Kidney (tissue), 14 donors: ENCODE measurements around the gene RAPGEF1. TPM values are rescaled to one million over a fixed set of nuclear protein-coding genes. Genes with fewer than 3 reads are reported as not detected.
"Not testable (repeated sequence)": the region's sequence is repeated elsewhere in the genome, so short reads cannot be mapped to it uniquely, and the experiment has no call there.

Experiments
- DNase-seq, 5 donors: peaks; one replicate each; pipeline ENCODE4 v3.0.0-alpha.2; 2013 to 2020
- FAIRE-seq: peaks from 2 replicates; lab custom pipeline; 2012; peaks lifted over from hg19 to GRCh38; lab: Jason Lieb, UNC
- H3K27ac ChIP-seq, 2 donors: one replicate each; pipeline ENCODE4 v1.7.0; 2013; ENCODE audit warnings: low read depth in 2 of 2, low read length in 2 of 2, inconsistent platforms in 1 of 2
- H3K27me3 ChIP-seq: one replicate; pipeline ENCODE4 v1.7.1; 2013; ENCODE audit warnings: low read length, inconsistent platforms; ENCODE audit not compliant: control insufficient read depth, insufficient read depth
- H3K36me3 ChIP-seq, 3 donors: one replicate each; pipeline versions ENCODE4 v1.7.0 to v1.7.1; 2013; ENCODE audit warnings: low read length in 3 of 3, control low read depth in 1 of 3, inconsistent platforms in 1 of 3; ENCODE audit not compliant: insufficient read depth in 3 of 3, control insufficient read depth in 2 of 3
- H3K4me1 ChIP-seq, 3 donors: one replicate each; pipeline versions ENCODE4 v1.7.0 to v1.7.1; 2013; ENCODE audit warnings: low read length in 3 of 3, inconsistent platforms in 1 of 3, low read depth in 1 of 3; ENCODE audit not compliant: control insufficient read depth in 2 of 3, insufficient read depth in 2 of 3
- H3K4me3 ChIP-seq, 3 donors: one replicate each; pipeline versions ENCODE4 v1.7.0 to v1.8.1; 2013; ENCODE audit warnings: low read length in 3 of 3, control low read depth in 1 of 3, inconsistent platforms in 1 of 3
- H3K9ac ChIP-seq, 3 donors: one replicate each; pipeline versions ENCODE4 v1.7.0 to v1.7.1; 2013; ENCODE audit warnings: low read length in 3 of 3, control low read depth in 1 of 3, inconsistent platforms in 1 of 3
- H3K9me3 ChIP-seq, 3 donors: one replicate each; pipeline versions ENCODE4 v1.7.0 to v1.7.1; 2013; ENCODE audit warnings: low read length in 3 of 3, control low read depth in 1 of 3, inconsistent platforms in 1 of 3; ENCODE audit not compliant: control insufficient read depth in 2 of 3, insufficient read depth in 1 of 3
- intact Hi-C: fragments of 100-400 bp; cut with DNase I; formaldehyde crosslinking; loops from one replicate; pipeline ENCODE4 v1.11.1; 2022
- polyA plus RNA-seq: library from polyadenylated mRNA; stranded (reverse); fragments of 350-450 nt; fragmentation: Illumina TruSeq; extraction: RNeasy Lipid Tissue Mini Kit (QIAGEN cat#74804); gene quantifications from one replicate; pipeline ENCODE4 v1.2.3, GENCODE V29; 2014; ENCODE audit warnings: low read depth, low replicate concordance; ENCODE audit not compliant: insufficient read depth
- total RNA-seq: library from RNA; stranded (reverse); fragmentation: NEBNext Ultra II Directional; extraction: Animal tissue kit (Norgen Biotek cat#: 25700); gene quantifications from one replicate; pipeline ENCODE4 v1.2.1, GENCODE V29; 2021
- TF ChIP-seq, protein P1 (sequence below): IDR thresholded peaks from 3 replicates; pipeline ENCODE4 v1.5.1; 2012; ENCODE audit warnings: mild to moderate bottlenecking, moderate library complexity, borderline replicate concordance; ENCODE audit not compliant: insufficient read depth; ENCODE audit errors: extremely low read depth
- donor health status: control.
- donor health status: control.
- donor health status: control.
- donor health status: control.
- donor health status: control.
- donor health status: DM: yes; HTN: yes; CAD: no.
- donor health status: Normal renal cell carcinoma (clear cell type).

The RAPGEF1 gene
- total and polyA plus RNA-seq, 2 donors from 2014 or later = 15.5 to 79.7 TPM

GRCh38 chr9:131755541-131756198, 15.8 kb upstream of the RAPGEF1 start:
- Histone ChIP-seq H3K27ac (no peak overlapping the region), H3K9me3 (no peaks in the 10 kb centered on the region), H3K27me3 (no peaks in the 10 kb centered on the region), H3K36me3 (no peaks in the 10 kb centered on the region), H3K9ac (no peak overlapping the region), H3K4me1 (no peaks in the 10 kb centered on the region), H3K4me3 (no peak overlapping the region)
- intact Hi-C loops = no loop called here
- TF ChIP-seq, protein P1, sequence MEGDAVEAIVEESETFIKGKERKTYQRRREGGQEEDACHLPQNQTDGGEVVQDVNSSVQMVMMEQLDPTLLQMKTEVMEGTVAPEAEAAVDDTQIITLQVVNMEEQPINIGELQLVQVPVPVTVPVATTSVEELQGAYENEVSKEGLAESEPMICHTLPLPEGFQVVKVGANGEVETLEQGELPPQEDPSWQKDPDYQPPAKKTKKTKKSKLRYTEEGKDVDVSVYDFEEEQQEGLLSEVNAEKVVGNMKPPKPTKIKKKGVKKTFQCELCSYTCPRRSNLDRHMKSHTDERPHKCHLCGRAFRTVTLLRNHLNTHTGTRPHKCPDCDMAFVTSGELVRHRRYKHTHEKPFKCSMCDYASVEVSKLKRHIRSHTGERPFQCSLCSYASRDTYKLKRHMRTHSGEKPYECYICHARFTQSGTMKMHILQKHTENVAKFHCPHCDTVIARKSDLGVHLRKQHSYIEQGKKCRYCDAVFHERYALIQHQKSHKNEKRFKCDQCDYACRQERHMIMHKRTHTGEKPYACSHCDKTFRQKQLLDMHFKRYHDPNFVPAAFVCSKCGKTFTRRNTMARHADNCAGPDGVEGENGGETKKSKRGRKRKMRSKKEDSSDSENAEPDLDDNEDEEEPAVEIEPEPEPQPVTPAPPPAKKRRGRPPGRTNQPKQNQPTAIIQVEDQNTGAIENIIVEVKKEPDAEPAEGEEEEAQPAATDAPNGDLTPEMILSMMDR = peak; percentile 68
- FAIRE-seq (no peak), DNase-seq (peak; percentile 87 to 92 (median 89))

DNA sequence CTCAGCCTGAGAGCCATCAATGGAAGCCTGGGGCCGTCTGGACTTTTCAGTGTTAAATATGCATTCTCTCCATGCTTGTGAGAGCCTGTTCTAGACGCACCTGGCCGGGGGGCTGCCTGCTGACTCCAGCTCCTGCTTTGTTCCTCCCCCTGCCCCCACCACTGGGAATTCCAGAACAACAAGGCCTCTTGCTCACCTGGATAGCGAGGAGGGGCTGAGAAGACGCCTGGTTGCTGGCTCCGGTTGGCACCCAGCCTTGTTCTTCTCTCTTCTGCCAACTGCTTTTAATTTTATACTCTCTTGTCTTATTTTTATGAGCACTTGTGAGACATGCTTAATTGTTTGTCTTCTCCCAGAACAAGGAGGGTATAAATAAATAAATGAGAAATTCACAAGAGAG, 15.0 kb upstream of the RAPGEF1 start:
- TF ChIP-seq, protein P1 = no peak
- intact Hi-C loops = no loop called here
- H3K4me1 ChIP-seq = no peaks in the 10 kb centered on the region
- no peaks in the 10 kb centered on the region for H3K36me3 ChIP-seq
- no peaks in the 10 kb centered on the region for H3K9me3 ChIP-seq
- H3K27ac ChIP-seq = no peak overlapping the region
- no peak overlapping the region for H3K9ac ChIP-seq
- no peak overlapping the region for H3K4me3 ChIP-seq
- H3K27me3 ChIP-seq = no peaks in the 10 kb centered on the region
- peak in 2 of 5 donors; percentile 29 for DNase-seq
- no peak for FAIRE-seq

DNA sequence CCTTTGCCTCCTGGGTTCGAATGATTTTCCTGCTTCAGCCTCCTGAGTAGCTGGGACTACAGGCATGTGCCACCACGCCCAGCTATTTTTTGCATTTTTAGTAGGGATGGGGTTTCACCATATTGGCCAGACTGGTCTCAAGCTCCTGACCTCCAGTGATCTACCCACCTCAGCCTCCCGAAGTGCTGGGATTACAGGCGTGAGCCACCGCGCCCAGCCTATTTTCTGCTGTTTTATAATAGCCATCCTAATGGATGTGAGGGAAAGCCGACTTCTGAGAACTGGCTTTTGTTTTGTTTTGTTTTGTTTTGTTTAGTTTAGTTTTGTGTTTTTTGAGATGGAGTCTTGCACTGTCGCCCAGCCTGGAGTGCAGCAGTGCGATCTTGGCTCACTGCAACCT, 13.9 kb upstream of the RAPGEF1 start:
- DNase-seq, FAIRE-seq, H3K4me3 ChIP-seq, H3K36me3 ChIP-seq, H3K9ac ChIP-seq, H3K9me3 ChIP-seq, H3K4me1 ChIP-seq, H3K27me3 ChIP-seq, H3K27ac ChIP-seq, intact Hi-C loops: not testable (repeated sequence)

GRCh38 chr9:131752231-131752884, 12.5 kb upstream of the RAPGEF1 start:
- H3K9ac ChIP-seq = no peak overlapping the region
- FAIRE-seq = no peak
- no peaks in the 10 kb centered on the region for H3K27me3 ChIP-seq
- no peaks in the 10 kb centered on the region for H3K4me1 ChIP-seq
- H3K27ac ChIP-seq = no peak overlapping the region
- H3K36me3 ChIP-seq = no peaks in the 10 kb centered on the region
- H3K4me3 ChIP-seq = no peak overlapping the region
- TF ChIP-seq, protein P1 = no peak
- DNase-seq = no peak
- intact Hi-C loops = no loop called here
- H3K9me3 ChIP-seq = no peaks in the 10 kb centered on the region
